GM21825 (cell line): ENCODE measurements around the gene PROK1.

Experiments
- ATAC-seq: cut with Tn5 transposase; IDR thresholded peaks from one replicate; pipeline ENCODE4 v1.9.1; 2021; ENCODE audit warnings: mild to moderate bottlenecking, moderate library complexity; ENCODE audit not compliant: unreplicated experiment

Gene PROK1

GRCh38 chr1:110487726-110488125, 36.8 kb downstream of the PROK1 start:
- no peak for ATAC-seq

GRCh38 chr1:110488161-110488560, 37.2 kb downstream of the PROK1 start:
- no peak for ATAC-seq

DNA sequence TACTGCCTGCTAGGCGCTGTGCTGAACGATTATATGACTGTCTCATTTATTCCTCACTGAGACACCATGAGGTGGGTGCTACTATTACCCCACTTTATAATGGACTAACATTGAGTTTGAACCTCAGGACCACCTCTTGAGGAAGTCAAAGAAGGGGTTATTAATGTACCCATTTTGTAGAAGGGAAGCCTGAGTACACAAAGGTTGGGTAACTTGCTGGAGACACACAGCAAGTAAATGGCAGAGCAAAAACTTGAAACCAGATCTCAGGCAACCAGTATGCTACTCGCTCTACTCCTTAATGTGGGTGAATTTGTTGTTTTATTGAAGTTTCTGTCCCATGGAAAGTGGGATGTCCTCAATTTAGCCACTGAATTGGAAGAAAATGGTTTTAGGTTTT, 37.9 kb downstream of the PROK1 start:
- ATAC-seq = no peak

GRCh38 chr1:110489406-110489805, 38.5 kb downstream of the PROK1 start:
- no peak for ATAC-seq

DNA sequence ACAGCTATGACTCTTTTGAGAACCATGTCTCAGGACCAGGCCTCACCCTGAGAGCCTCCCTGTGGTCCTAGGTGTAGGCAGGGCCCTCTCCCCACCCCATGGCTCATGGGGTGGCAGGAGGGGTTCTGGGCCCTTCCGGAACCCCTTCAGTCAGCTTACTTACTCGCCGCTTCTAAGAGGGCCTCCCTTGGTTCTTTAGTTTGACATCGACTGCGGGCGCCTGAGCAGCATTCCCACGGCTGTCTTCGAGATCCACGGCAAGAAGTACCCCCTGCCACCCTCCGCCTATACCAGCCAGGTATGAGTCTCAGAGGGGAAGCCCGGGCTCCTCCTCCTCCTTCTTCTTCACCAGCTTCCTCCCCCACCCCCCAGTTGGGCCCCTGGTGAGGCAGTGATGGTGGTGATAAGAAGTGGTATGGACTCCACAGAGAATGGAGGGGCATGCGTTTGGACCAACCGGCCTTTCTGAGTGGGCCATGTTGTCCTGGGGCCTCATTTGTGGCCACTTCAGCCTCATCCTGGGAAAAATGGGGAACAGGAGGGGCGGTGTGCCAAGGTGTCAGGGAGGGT, 39.1 kb downstream of the PROK1 start:
- ATAC-seq = no peak

DNA sequence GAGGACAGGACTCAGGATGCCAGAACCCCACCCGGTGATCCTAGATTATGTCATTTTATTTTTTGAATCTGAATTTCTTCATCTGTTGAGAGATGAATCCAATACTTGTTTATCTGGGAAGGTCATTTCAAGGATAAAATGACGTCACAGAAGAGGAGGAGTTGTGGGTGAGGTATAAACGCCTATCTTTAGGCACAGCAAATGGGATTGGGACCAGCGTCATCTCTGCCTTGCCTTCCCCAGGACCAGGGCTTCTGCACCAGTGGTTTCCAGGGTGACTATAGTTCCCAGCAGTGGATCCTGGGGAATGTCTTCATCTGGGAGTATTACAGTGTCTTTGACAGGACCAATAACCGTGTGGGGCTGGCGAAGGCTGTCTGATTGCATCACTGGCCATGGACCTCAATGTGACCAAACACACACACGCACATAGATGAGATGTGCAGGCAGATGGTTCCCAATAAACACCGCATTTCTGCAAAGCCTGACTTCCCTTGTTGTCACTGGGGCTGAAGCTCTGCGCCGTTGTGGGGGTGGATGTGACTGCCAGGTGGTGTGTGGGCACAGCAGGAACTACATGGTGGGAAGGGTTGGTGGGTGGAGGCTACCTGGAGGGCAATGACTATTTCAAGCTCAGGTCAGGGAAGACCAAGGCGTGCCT, 40.0 kb downstream of the PROK1 start:
- ATAC-seq = no peak

DNA sequence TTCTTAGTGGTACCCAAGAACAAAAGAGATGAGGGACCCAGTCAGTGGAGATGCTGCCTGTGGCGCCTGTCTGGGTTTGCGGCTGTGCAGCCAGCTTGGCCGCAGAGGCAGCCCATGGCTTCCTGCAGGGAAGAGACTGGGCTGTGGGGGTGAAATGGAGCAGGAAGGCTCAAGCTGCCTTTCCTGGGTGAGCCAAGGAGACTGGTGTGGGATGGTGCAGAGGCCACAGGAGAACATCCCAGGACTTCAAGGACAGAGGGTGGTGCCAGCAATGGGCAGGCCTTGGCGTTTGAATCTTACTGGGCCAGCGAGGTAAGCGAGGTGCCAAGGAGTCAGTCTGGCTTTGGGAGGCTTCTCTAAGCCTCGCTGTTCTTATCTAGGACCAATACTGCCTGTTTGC, 41.6 kb downstream of the PROK1 start:
- no peak for ATAC-seq

DNA sequence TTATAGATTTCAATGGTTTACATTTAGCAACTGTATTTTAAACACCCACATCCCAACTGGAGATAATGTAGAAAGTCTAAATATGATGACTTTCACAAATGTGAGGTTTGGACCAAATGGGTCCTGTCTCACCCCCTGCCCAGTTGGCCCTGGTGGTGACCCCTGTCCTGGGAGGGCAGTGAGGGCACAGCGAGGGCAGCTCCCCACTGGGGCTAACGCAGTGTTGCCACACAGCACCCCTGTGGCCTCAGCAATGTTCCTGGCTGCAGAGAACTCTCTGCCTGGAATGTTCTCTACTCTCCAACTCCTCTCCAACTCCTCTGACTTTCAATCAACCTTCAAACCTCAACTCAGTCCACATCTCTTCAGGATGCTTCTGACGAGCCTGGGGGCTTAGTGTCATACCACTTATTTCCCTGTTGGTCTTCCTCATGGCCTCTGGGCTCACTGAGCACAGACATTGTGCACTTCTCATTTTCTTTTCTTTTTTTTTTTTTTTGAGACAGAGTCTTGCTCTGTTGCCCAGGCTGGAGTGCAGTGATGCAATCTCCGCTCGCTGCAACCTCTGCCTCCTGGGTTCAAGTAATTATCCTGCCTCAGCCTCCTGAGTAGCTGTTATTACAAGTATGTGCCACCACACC, 42.2 kb downstream of the PROK1 start:
- no peak for ATAC-seq

GRCh38 chr1:110494036-110494435, 43.1 kb downstream of the PROK1 start:
- no peak for ATAC-seq

GRCh38 chr1:110494522-110495406, 43.8 kb downstream of the PROK1 start:
- ATAC-seq = no peak

DNA sequence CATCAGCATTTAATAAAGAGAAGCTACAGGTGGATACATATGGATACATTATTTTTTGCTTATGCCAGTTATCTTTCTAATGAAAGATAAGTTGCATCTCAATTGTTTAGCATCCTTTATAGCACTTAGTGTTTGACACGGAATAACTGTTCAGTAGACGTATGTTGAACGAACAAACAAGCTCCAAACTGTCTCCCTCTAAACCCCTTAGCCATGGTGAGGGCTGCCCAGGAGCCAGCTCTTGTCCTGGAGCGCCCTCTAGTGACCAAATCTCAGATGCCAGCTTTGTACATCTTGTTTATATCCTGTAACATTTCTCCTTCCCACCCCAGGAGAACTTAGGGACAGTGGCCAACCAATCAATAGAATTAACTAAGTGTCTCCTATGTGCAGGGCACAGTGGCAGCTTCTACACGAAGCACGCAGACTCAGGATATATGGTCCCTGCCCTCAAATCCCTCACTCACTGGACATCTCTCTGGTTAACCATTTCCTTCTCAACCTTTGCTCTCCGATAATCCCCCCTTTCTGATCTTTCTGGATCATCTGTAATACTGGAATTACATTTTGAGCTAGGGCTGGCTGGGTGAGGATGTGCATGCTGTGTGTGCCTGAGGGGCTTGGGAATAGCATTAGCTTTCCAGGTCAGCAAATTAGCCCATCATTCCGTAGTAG, 45.1 kb downstream of the PROK1 start:
- ATAC-seq = no peak

GRCh38 chr1:110498270-110498669, 47.3 kb downstream of the PROK1 start:
- ATAC-seq = no peak

GRCh38 chr1:110501488-110502132, 50.7 kb downstream of the PROK1 start:
- no peak for ATAC-seq

DNA sequence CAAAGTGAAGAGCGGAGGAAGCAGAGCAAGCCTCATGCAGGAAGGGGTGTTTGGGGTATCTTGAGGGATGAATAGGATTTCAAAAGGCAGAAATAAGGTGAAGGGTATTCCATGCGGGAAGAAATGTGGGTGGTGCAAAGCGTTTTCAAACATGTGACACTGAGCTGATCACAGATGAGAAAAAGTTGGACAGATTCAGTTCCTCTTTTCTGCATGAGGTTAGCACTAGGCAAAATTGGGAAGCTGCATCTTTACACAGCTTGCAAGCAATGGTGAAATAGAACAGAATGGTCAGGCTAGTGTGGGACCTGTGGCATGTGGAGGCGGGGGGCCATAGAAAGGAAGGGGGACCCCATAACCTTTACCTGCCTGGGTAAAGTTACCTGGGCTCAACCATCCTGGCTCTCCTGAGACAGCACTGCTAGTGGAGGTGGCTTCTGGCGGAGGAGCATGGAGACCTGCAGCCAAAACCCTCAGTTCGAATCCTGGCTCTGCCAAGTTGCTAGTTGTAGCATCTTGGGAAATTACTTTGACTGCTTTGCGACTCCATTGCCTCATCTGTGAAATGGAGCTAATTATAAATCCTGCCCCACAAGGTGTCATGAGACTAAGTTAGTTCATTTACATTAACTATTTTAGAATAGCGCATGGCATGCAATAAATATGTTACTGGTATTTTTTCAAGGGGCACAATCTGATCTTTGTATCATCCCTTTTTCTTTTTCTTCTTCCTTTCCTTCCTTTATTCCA, 51.6 kb downstream of the PROK1 start:
- ATAC-seq = no peak

GRCh38 chr1:110503471-110503870, 52.5 kb downstream of the PROK1 start:
- ATAC-seq = no peak

GRCh38 chr1:110504226-110504625, 53.3 kb downstream of the PROK1 start:
- no peak for ATAC-seq

GRCh38 chr1:110505596-110505995, 54.6 kb downstream of the PROK1 start:
- ATAC-seq = no peak

- no peak for ATAC-seq
These were observed 55.6 kb downstream of the PROK1 start for GRCh38 chr1:110506541-110506940.
